GM18499 (cell line): ENCODE results near the gene TMEM87B.

Experiments
- ATAC-seq: cut with Tn5 transposase; IDR thresholded peaks from one replicate; pipeline ENCODE4 v1.9.1; 2021; ENCODE audit warnings: moderate number of reproducible peaks; ENCODE audit not compliant: insufficient read depth, unreplicated experiment

The TMEM87B gene

DNA sequence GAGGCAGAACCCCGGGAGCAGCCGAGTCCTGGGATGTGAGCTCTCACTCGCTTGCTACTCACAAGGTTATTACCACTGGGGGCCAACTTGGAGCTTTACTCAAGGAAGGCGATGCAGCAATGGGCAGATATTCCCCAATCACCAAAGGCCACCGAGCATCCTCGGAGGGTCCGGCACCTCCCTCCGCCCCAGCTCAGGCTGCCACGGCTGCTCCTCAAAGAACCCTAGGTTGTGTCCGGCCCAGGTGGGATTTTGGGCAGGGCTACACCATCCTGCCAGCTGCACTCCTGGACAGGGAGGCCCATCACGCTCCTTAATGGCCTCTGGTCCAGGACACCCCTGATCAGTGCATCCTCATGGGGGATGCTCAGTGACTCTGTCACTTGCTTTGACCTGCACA is 107.9 kb downstream of the TMEM87B start:
- ATAC-seq, result no peak

DNA sequence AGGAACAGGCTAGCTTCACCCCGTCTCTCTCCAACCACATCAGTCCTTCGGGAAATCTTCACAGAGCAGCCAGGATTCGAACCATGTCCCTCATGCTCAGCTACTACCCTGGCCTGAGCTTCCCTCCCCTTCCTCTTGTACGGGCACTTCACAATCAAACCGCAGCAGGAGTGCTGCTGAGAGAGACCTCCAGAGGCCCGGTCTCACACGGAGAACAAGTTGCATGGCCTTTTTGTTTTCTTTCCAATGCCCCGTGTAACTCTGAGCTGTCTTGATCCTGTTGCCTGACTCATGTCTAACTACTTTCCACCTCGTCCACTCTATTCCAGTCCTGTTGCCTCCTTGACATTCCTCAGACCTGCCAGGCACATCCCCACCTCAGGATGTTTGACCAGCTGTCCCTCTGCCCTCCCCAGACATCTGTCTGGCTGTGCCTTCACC is 108.5 kb downstream of the TMEM87B start:
- no peak for ATAC-seq

DNA sequence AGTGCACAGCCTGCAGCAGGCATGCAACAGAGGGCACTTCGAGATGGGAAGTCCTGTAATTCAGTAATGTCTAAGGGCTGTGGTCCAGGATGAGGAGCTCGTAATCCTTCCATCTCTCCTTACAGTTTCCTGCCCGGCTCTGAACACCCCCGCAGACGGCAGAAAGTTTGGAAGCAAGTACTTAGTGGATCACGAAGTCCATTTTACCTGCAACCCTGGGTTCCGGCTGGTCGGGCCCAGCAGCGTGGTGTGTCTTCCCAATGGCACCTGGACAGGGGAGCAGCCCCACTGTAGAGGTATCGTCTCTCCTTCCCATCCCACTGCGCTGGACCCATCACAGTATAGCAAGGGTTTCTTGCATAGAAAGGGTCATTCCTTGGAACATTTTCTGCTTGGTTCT is 109.8 kb downstream of the TMEM87B start:
- ATAC-seq, result no peak

DNA sequence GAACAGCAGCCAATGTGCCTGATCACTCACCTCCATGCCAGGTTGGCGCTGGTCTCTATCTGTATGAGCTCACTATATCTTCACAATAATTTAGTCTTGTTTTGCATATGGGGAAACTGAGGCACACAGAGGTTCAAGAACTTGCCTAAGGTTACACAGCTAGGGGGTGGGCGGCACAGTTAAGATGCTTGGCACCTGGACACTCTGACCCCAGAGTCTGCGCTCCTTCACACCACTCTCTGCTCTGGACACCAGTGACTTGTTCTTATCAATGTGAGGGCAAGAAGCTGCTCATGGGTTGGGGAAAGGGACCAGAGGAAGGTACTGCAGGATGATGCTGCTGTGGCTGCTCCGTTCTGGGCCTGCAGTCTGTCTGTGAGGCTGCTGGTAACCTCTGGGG is 110.2 kb downstream of the TMEM87B start:
- no peak for ATAC-seq

DNA sequence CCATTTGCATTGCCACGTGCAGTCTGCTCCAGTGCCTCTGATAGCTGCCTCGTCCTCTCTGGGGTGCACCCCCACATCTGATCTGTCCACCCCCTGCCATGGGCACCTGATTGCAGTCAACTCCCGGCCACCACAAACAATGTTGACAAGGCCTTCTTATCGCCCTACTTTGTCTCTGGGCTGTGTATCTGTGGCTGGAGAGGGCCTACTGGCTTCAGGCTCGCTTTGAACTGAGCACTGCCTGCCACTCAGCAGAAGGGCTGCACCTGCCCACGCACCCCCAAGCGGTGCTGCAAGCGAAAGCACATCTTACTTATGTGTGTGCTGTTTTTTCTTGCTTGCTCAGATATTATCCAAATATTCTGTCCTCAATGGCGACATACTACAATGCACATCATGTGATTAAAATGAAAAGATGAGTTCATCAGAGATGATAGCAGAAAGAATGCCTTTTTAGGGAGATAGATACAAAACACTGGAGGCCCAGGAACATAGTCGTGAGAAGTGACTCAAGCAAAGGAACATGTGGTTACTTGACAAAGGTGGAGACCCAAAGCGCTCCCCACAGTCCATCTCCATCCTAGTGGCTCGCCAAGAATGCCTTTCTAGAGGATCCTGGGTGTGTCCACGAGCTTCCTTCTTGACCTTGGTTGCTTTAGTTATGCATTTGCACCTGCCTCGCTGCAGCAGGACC is 111.9 kb downstream of the TMEM87B start:
- ATAC-seq, result no peak

DNA sequence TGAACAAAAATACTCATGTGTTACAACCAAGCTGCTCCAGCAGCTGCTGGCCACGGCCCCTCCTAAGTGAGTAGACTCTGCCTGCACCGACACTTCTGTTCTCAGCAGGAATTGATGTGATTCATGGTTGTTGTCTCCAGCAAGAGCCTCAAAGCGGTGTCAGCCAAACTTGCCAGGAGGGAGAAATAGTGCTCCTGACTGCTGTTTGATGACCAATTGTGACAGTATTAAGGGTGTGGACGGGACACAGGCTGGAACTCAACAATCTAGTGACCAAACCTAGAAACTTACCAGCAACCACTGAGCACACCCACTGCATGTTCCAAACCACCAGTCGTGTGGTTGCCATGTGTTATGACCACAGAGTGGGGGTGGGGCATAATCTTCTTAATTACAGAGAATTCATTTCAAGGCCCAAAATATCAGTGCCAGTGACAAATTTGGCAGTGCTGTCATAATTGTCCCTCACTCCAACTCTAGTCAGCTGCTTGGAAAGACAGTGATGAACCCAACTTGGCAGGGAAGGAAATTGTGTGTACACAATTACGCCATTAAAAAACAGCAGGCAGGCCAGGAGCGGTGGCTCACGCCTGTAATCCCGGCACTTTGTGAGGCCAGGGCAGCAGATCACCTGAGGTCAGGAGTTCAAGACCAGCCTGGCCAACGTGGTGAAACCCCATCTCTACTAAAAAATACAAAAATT is 113.5 kb downstream of the TMEM87B start:
- no peak for ATAC-seq
